ENCODE measurements around the gene ALDH8A1.

- no peak for TF ChIP-seq CTCF (IDR thresholded peaks at IDR 0.05)
- TF ChIP-seq POLR2A (IDR thresholded peaks at IDR 0.05): no peak
- no peak for TF ChIP-seq EP300 (IDR thresholded peaks at IDR 0.05)
- TF ChIP-seq POLR2AphosphoS5 (IDR thresholded peaks at IDR 0.05): no peak
Measured at GRCh38 chr6:134936476-134936875, 13.4 kb downstream of the ALDH8A1 start.
